Measurements from ENCODE around the gene ARFGEF2.
"Not testable (repeated sequence)": the region's sequence is repeated elsewhere in the genome, so short reads cannot be mapped to it uniquely, and the experiment has no call there.

ARFGEF2 gene

GRCh38 chr20:49052334-49052733 is 130.8 kb downstream of the ARFGEF2 start:
- 88 to 93% methylated on average over 1 of the region's 1 CpG for WGBS, 2 experiments
- no peak overlapping the region for H3K4me3 ChIP-seq (ENCODE audit: insufficient read depth, low read depth, low read length)
- H3K9me3 ChIP-seq (ENCODE audit: control insufficient read depth, low read length): no peaks in the 10 kb centered on the region
- peaks cover 6% of the 10 kb centered on the region for H3K4me1 ChIP-seq (ENCODE audit: control insufficient read depth, insufficient read depth, low read length)
- peaks cover 10% of the 10 kb centered on the region for H3K36me3 ChIP-seq (ENCODE audit: control insufficient read depth, insufficient read depth, low read length)
- no peak overlapping the region for H3K27ac ChIP-seq (ENCODE audit: insufficient read depth, low read depth, low read length, poor library complexity, severe bottlenecking)
- no peaks in the 10 kb centered on the region for H3K27me3 ChIP-seq (ENCODE audit: control insufficient read depth, insufficient read depth, low read length, poor library complexity, severe bottlenecking)

DNA sequence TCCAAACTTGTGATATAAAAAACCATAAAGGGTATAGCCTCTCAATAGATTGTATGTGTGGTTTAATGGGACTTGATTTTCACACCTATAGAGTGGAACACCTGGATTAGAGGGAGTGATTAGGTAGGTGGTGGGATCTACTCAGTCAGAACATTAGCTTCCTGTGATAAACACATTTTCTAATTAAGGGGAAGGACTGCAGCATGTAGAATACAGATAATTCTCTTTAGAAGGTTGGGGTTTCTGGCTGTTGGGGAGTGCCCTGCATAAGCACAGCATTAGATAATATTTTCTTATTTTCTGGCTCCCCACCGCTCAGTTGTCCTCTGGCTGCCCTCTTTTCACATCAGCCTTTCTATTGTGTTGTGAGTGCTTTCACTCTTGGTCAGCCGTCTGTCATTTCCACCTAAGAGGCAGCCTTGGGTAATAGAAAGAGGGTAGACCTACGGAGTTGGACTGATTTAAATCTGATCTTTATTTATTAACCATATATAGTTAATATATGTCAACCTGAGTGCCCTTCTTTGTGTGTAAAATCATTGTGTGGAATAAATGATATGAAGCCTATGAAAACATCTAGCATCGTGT is 132.6 kb downstream of the ARFGEF2 start:
- no peak overlapping the region for H3K4me3 ChIP-seq (ENCODE audit: insufficient read depth, low read depth, low read length)
- no peaks in the 10 kb centered on the region for H3K27me3 ChIP-seq (ENCODE audit: control insufficient read depth, insufficient read depth, low read length, poor library complexity, severe bottlenecking)
- WGBS, 2 experiments: 74 to 87% methylated on average over 3 of the region's 4 CpGs
- H3K36me3 ChIP-seq (ENCODE audit: control insufficient read depth, insufficient read depth, low read length): peaks cover 5% of the 10 kb centered on the region
- H3K4me1 ChIP-seq (ENCODE audit: control insufficient read depth, insufficient read depth, low read length): no peaks in the 10 kb centered on the region
- H3K9me3 ChIP-seq (ENCODE audit: control insufficient read depth, low read length): no peaks in the 10 kb centered on the region
- no peak overlapping the region for H3K27ac ChIP-seq (ENCODE audit: insufficient read depth, low read depth, low read length, poor library complexity, severe bottlenecking)

DNA sequence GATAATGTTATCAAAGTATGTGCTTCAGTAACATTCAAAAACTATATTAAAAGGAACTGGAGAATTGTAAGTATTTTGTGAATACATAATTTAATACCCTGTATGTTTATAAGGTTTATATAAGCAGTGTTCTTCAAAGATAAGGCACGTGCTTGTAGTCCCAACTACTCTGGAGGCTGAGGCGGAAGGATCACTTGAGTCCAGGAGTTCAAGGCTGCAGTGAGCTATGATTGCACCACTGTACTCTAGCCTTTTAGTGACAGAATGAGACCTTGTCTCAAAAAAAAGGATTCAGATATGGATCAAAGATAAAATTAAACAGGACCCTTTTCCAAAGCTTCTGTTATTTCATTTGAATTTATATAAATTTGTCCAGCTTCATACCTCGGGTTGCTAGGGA is 141.8 kb downstream of the ARFGEF2 start:
- Histone ChIP-seq H3K4me3 (ENCODE audit: insufficient read depth, low read depth, low read length) (no peak overlapping the region), H3K9me3 (ENCODE audit: control insufficient read depth, low read length) (no peaks in the 10 kb centered on the region), H3K27me3 (ENCODE audit: control insufficient read depth, insufficient read depth, low read length, poor library complexity, severe bottlenecking) (no peaks in the 10 kb centered on the region), H3K27ac (ENCODE audit: insufficient read depth, low read depth, low read length, poor library complexity, severe bottlenecking) (no peak overlapping the region), H3K4me1 (ENCODE audit: control insufficient read depth, insufficient read depth, low read length) (no peaks in the 10 kb centered on the region), H3K36me3 (ENCODE audit: control insufficient read depth, insufficient read depth, low read length) (peaks cover 61% of the 10 kb centered on the region)
- 86 to 97% methylated on average over 3 of the region's 3 CpGs for WGBS, 2 experiments

DNA sequence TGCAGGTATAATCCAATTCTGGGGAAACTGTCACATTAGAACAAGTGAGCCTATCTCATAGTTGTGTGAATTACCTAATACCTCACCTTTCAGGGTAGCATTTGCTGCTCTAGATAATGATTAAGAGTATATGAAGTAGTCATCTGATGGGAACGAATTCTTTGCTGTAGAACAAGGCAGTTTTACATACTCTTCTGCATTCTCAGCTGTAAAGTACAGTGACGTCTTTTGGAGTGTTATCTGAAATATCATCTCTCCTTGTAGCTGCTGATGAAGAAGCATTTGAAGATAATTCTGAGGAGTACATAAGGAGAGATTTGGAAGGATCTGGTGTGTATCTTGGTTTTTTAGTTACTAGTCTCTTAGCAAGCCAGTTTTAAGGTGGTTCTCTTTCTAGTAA is 153.0 kb downstream of the ARFGEF2 start:
- no peaks in the 10 kb centered on the region for H3K9me3 ChIP-seq (ENCODE audit: control insufficient read depth, low read length)
- H3K27ac ChIP-seq (ENCODE audit: insufficient read depth, low read depth, low read length, poor library complexity, severe bottlenecking): no peak overlapping the region
- no peak overlapping the region for H3K4me3 ChIP-seq (ENCODE audit: insufficient read depth, low read depth, low read length)
- H3K27me3 ChIP-seq (ENCODE audit: control insufficient read depth, insufficient read depth, low read length, poor library complexity, severe bottlenecking): no peaks in the 10 kb centered on the region
- H3K4me1 ChIP-seq (ENCODE audit: control insufficient read depth, insufficient read depth, low read length): no peaks in the 10 kb centered on the region
- 95 to 100% methylated on average over 2 of the region's 2 CpGs for WGBS, 2 experiments
- peaks cover 72% of the 10 kb centered on the region for H3K36me3 ChIP-seq (ENCODE audit: control insufficient read depth, insufficient read depth, low read length)

- no peak overlapping the region for H3K4me3 ChIP-seq (ENCODE audit: insufficient read depth, low read depth, low read length)
- peaks cover 82% of the 10 kb centered on the region for H3K36me3 ChIP-seq (ENCODE audit: control insufficient read depth, insufficient read depth, low read length)
- H3K27ac ChIP-seq (ENCODE audit: insufficient read depth, low read depth, low read length, poor library complexity, severe bottlenecking): no peak overlapping the region
- H3K27me3 ChIP-seq (ENCODE audit: control insufficient read depth, insufficient read depth, low read length, poor library complexity, severe bottlenecking): no peaks in the 10 kb centered on the region
- WGBS, 2 experiments: 100% methylated on average over 1 to 2 of the region's 3 CpGs
- no peaks in the 10 kb centered on the region for H3K4me1 ChIP-seq (ENCODE audit: control insufficient read depth, insufficient read depth, low read length)
- no peaks in the 10 kb centered on the region for H3K9me3 ChIP-seq (ENCODE audit: control insufficient read depth, low read length)
Measured at GRCh38 chr20:49078310-49078709, 156.8 kb downstream of the ARFGEF2 start.

DNA sequence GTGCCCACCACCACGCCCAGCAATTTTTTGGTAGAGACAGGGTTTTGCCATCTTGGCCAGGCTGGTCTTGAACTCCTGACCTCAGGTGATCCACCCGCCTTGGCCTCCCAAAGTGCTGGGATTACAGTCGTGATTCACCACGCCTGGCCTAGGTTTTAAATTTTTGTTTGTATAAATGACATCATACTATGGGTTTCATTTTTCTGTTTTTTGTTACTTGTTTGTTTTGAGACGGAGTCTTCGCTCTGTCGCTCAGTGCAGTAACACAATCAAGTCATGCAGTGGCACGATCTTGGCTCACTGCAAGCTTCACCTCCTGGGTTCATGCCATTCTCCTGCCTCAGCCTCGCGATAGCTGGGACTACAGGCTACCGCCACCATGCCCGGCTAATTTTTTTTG is 160.8 kb downstream of the ARFGEF2 start:
- 95% methylated on average over 12 of the region's 12 CpGs for WGBS, 2 experiments
- H3K4me3 ChIP-seq (ENCODE audit: insufficient read depth, low read depth, low read length); H3K27me3 ChIP-seq (ENCODE audit: control insufficient read depth, insufficient read depth, low read length, poor library complexity, severe bottlenecking); H3K9me3 ChIP-seq (ENCODE audit: control insufficient read depth, low read length); H3K4me1 ChIP-seq (ENCODE audit: control insufficient read depth, insufficient read depth, low read length); H3K27ac ChIP-seq (ENCODE audit: insufficient read depth, low read depth, low read length, poor library complexity, severe bottlenecking): not testable (repeated sequence)
- peaks cover 62% of the 10 kb centered on the region for H3K36me3 ChIP-seq (ENCODE audit: control insufficient read depth, insufficient read depth, low read length)
